NT2/D1 (cell line): ENCODE data around the gene THOC5.

Experiments
- DNase-seq: peaks from one replicate; pipeline ENCODE4 v3.0.0-alpha.2; 2011; ENCODE audit warnings: low read depth, low spot score
- H3K27me3 ChIP-seq: 2 replicates; pipeline ENCODE4 v1.6.0; 2011; ENCODE audit warnings: mild to moderate bottlenecking; ENCODE audit not compliant: insufficient read length, insufficient read depth
- H3K36me3 ChIP-seq: 2 replicates; pipeline ENCODE4 v1.6.1; 2011; ENCODE audit warnings: mild to moderate bottlenecking, low read length, mixed read lengths; ENCODE audit not compliant: insufficient read depth, insufficient read length
- H3K4me1 ChIP-seq: 2 replicates; pipeline ENCODE4 v1.5.1; 2011; ENCODE audit not compliant: insufficient read depth, insufficient read length
- H3K4me3 ChIP-seq: 2 replicates; pipeline ENCODE4 v1.5.1; 2011; ENCODE audit warnings: low read depth; ENCODE audit not compliant: insufficient read length
- H3K9ac ChIP-seq: 2 replicates; pipeline ENCODE4 v1.6.0; 2011; ENCODE audit warnings: low read depth; ENCODE audit not compliant: insufficient read length
- H3K9me3 ChIP-seq: 2 replicates; pipeline ENCODE4 v1.5.1; 2011; ENCODE audit warnings: mild to moderate bottlenecking, low read length; ENCODE audit not compliant: insufficient read depth
- SUZ12 ChIP-seq: IDR thresholded peaks from 2 replicates; pipeline ENCODE4 v1.6.1; 2011; ENCODE audit not compliant: insufficient read length, insufficient read depth; ENCODE audit errors: extremely low read depth
- YY1 ChIP-seq: IDR thresholded peaks from 2 replicates; pipeline ENCODE4 v1.6.1; 2011; ENCODE audit not compliant: insufficient read length, insufficient read depth
- ZNF274 ChIP-seq: IDR thresholded peaks from 2 replicates; pipeline ENCODE4 v1.6.1; 2011; ENCODE audit warnings: mild to moderate bottlenecking, low read depth, low read length

The THOC5 gene

GRCh38 chr22:29530716-29531115 is 22.8 kb downstream of the THOC5 start:
- TF ChIP-seq YY1: no peak
- no peak for TF ChIP-seq SUZ12
- no peak for TF ChIP-seq ZNF274
- Histone ChIP-seq H3K9me3 (no peaks in the 10 kb centered on the region), H3K4me3 (no peak overlapping the region), H3K9ac (no peak overlapping the region), H3K27me3 (no peaks in the 10 kb centered on the region), H3K36me3 (peaks cover 69% of the 10 kb centered on the region), H3K4me1 (no peaks in the 10 kb centered on the region)
- DNase-seq: no peak

GRCh38 chr22:29528144-29528543 is 25.4 kb downstream of the THOC5 start:
- Histone ChIP-seq H3K4me1 (no peaks in the 10 kb centered on the region), H3K27me3 (no peaks in the 10 kb centered on the region), H3K4me3 (no peak overlapping the region), H3K9ac (no peak overlapping the region), H3K36me3 (peaks cover 79% of the 10 kb centered on the region), H3K9me3 (no peaks in the 10 kb centered on the region)
- TF ChIP-seq SUZ12 (no peak), ZNF274 (no peak), YY1 (no peak)
- no peak for DNase-seq

DNA sequence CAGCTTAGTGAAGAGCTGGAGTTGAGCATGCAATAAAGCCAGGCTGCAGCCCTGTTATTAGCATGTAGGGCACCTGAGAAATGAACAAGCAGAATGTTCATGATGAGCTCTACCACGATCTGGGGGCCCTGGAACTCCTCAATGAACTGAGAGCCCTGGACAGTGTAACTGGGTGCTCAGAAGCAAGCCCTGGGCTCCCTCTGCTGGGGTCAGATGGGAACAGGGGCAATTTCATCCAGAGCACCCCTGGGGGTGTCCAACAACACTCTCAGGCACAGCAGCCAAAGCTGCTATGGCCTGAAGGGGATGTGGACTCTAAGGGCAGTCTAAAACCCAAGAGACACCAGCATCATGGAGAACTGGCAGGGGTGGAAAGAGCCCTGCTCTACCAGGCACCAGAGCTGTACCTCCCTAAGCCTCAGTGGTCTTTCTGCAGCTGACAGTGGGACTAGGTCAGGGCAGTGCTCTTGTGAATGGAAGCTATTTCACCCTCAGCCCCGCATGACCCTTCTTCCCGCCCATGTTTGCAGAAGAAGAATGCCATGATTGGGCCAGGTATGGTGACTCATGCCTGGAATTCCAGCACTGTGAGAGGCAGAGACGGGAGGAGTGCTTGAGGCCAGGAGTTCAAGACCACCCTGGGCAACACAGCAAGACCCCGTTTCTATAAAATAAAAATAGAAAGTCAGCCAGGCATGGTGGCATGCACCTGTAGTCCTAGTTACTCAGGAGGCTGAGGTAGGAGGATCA is 28.9 kb downstream of the THOC5 start:
- no peak overlapping the region for H3K9ac ChIP-seq
- H3K4me1 ChIP-seq: no peaks in the 10 kb centered on the region
- no peaks in the 10 kb centered on the region for H3K9me3 ChIP-seq
- no peaks in the 10 kb centered on the region for H3K27me3 ChIP-seq
- H3K4me3 ChIP-seq: no peak overlapping the region
- TF ChIP-seq SUZ12: no peak
- no peak for TF ChIP-seq YY1
- no peak for TF ChIP-seq ZNF274
- peaks cover 84% of the 10 kb centered on the region for H3K36me3 ChIP-seq
- DNase-seq: no peak

- H3K36me3 ChIP-seq: peaks cover 83% of the 10 kb centered on the region
- TF ChIP-seq SUZ12 (no peak), ZNF274 (no peak), YY1 (no peak)
Measured at GRCh38 chr22:29523761-29524160, 29.8 kb downstream of the THOC5 start.

DNA sequence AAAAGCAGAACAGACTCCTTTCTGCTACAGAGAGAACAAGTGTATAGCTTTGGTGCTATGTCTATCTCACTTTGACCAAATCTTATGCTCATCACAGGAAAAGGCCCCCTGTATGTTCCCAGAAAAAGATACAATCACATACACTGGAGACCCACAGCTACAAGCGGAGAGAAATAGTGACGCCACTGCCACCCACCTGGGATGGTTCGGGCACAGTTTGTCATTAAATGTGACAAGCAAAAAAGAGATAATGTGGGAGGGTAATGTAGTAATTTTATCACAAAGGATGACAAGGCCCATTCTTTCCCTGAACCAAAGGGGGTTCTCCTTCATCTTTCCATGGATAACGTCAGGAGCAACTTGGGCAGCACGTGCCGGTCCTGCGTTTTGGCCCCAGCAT is 32.0 kb downstream of the THOC5 start:
- DNase-seq: no peak
- no peaks in the 10 kb centered on the region for H3K4me1 ChIP-seq
- peaks cover 84% of the 10 kb centered on the region for H3K36me3 ChIP-seq
- TF ChIP-seq SUZ12: no peak
- TF ChIP-seq ZNF274: no peak
- no peak for TF ChIP-seq YY1
- H3K9me3 ChIP-seq: no peaks in the 10 kb centered on the region
- H3K9ac ChIP-seq: no peak overlapping the region
- H3K27me3 ChIP-seq: no peaks in the 10 kb centered on the region
- H3K4me3 ChIP-seq: no peak overlapping the region

More at GRCh38 chr22:29523761-29524160, 29.8 kb downstream of the THOC5 start:
- no peaks in the 10 kb centered on the region for H3K27me3 ChIP-seq
- H3K4me3 ChIP-seq: no peak overlapping the region
- H3K9ac ChIP-seq: no peak overlapping the region
- DNase-seq: no peak
- no peaks in the 10 kb centered on the region for H3K9me3 ChIP-seq
- H3K4me1 ChIP-seq: no peaks in the 10 kb centered on the region

GRCh38 chr22:29520851-29521250 is 32.7 kb downstream of the THOC5 start:
- Histone ChIP-seq H3K4me1 (no peaks in the 10 kb centered on the region), H3K9me3 (no peaks in the 10 kb centered on the region), H3K4me3 (no peak overlapping the region), H3K27me3 (no peaks in the 10 kb centered on the region), H3K36me3 (peaks cover 88% of the 10 kb centered on the region), H3K9ac (no peak overlapping the region)
- TF ChIP-seq SUZ12 (no peak), YY1 (no peak), ZNF274 (no peak)
- DNase-seq: no peak

DNA sequence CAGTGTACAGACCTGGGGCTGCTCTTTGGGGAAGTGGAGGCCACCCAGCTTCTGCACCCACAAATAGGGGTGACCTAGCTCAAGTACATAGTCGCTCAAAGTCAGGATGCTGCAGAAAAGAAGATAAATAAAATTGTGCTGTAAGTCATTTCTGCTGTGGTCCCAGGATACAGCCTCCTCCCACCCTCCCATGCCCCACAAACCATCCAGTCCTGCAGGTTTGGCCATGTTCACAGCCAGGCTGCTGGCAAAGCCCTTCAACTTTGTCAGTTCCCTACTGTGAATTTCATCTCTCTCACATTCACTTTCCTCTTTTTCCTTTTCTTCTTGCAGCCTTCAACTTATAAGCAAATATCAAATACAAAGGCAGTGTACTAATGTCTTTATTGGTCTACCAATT is 33.6 kb downstream of the THOC5 start:
- Histone ChIP-seq H3K4me1 (no peaks in the 10 kb centered on the region), H3K27me3 (no peaks in the 10 kb centered on the region), H3K36me3 (peaks cover 86% of the 10 kb centered on the region), H3K9ac (no peak overlapping the region), H3K4me3 (no peak overlapping the region), H3K9me3 (no peaks in the 10 kb centered on the region)
- TF ChIP-seq SUZ12 (no peak), ZNF274 (no peak), YY1 (no peak)
- DNase-seq: no peak
